Activated CD8-positive, alpha-beta memory T cell treated with anti-CD3 and anti-CD28 coated beads for 1 hour (primary cell): ENCODE results near the gene RIN2.

Experiments used
- DNase-seq, 2 donors: peaks; one replicate each; pipeline ENCODE4 v3.0.0-alpha.2; 2020; ENCODE audit warnings: low read depth in 1 of 2; ENCODE audit errors: extremely low read depth in 1 of 2

Gene RIN2

GRCh38 chr20:19764207-19764606 is 6.1 kb downstream of the RIN2 start:
- DNase-seq: no peak

- DNase-seq: no peak
These were observed 7.2 kb downstream of the RIN2 start for GRCh38 chr20:19765266-19765665.

- no peak for DNase-seq
These were observed 7.9 kb downstream of the RIN2 start for GRCh38 chr20:19765913-19766312.

GRCh38 chr20:19767070-19767469 is 9.0 kb downstream of the RIN2 start:
- DNase-seq: no peak

- DNase-seq: no peak
These were observed 10.3 kb downstream of the RIN2 start for GRCh38 chr20:19768325-19768842.

GRCh38 chr20:19769507-19769906 is 11.4 kb downstream of the RIN2 start:
- DNase-seq: no peak

- DNase-seq: no peak
These were observed 12.3 kb downstream of the RIN2 start for GRCh38 chr20:19770375-19770774.

- DNase-seq: no peak
These were observed 13.0 kb downstream of the RIN2 start for GRCh38 chr20:19771031-19771430.

GRCh38 chr20:19773471-19773870 is 15.4 kb downstream of the RIN2 start:
- DNase-seq: no peak

- DNase-seq: no peak
These were observed 16.3 kb downstream of the RIN2 start for GRCh38 chr20:19774135-19774933.

- no peak for DNase-seq
These were observed 17.5 kb downstream of the RIN2 start for GRCh38 chr20:19775353-19776253.

- no peak for DNase-seq
These were observed 19.3 kb downstream of the RIN2 start for GRCh38 chr20:19777315-19777714.

GRCh38 chr20:19777981-19778380 is 19.9 kb downstream of the RIN2 start:
- DNase-seq: no peak

- no peak for DNase-seq
These were observed 20.3 kb downstream of the RIN2 start for GRCh38 chr20:19778404-19778803.

- no peak for DNase-seq
These were observed 21.6 kb downstream of the RIN2 start for GRCh38 chr20:19779634-19780033.

GRCh38 chr20:19780261-19780660 is 22.2 kb downstream of the RIN2 start:
- no peak for DNase-seq

GRCh38 chr20:19781235-19781634 is 23.2 kb downstream of the RIN2 start:
- no peak for DNase-seq

- DNase-seq: no peak
These were observed 24.6 kb downstream of the RIN2 start for GRCh38 chr20:19782669-19783068.

- DNase-seq: no peak
These were observed 25.9 kb downstream of the RIN2 start for GRCh38 chr20:19783966-19784401.

GRCh38 chr20:19784511-19785172 is 26.6 kb downstream of the RIN2 start:
- DNase-seq: no peak
